ENCODE measurements around the gene BAIAP2L1. TPM values are rescaled to one million over a fixed set of nuclear protein-coding genes. Genes with fewer than 3 reads are reported as not detected.

The BAIAP2L1 gene
- total RNA-seq, 4 donors from 2014 or later = 15.3 to 28.2 (median 19.8) TPM

DNA sequence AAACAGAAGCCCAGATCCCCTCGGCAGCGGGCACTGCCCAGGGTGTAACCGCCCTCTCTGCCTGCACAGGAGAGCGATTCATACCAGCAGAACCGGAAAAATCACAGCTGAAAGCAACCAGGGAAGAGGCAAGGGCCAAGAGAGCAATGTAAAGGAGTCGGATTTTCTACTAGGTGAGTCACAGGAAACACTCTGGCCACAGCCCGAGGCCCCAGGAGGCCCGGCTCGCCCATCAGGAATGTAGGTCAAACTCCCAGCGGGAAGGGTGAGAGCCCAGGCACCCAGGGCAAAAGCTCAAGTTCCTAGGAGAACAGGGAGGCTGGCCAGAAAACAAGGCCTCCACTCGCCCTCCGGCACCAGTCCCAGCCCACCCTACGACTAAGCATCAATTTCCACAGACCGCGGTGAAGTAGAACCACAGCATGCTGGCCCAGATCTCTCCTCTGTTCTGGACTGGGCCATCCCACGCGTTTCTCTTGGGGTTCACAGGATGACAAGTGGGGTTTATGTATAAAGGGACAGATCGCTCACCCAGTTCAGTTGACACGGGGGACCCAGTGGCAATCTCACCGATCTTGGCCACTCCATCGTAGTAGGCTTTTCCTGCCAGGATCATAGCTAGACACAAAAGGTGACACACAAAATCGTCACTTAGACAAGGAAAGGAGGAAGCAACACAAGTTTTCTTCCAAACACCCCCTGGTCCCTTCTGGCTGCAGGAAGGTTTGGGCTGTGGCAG lies 46.2 kb downstream of the BAIAP2L1 start:
- H3K27ac ChIP-seq = peak overlapping the region in 2 of 3 donors; percentile 41 to 50
- intact Hi-C loops (cut with DNase I) = no loop called here
- no peak overlapping the region for H3K4me3 ChIP-seq (replicated peaks in 1 of 3)
- TF ChIP-seq, protein P1, sequence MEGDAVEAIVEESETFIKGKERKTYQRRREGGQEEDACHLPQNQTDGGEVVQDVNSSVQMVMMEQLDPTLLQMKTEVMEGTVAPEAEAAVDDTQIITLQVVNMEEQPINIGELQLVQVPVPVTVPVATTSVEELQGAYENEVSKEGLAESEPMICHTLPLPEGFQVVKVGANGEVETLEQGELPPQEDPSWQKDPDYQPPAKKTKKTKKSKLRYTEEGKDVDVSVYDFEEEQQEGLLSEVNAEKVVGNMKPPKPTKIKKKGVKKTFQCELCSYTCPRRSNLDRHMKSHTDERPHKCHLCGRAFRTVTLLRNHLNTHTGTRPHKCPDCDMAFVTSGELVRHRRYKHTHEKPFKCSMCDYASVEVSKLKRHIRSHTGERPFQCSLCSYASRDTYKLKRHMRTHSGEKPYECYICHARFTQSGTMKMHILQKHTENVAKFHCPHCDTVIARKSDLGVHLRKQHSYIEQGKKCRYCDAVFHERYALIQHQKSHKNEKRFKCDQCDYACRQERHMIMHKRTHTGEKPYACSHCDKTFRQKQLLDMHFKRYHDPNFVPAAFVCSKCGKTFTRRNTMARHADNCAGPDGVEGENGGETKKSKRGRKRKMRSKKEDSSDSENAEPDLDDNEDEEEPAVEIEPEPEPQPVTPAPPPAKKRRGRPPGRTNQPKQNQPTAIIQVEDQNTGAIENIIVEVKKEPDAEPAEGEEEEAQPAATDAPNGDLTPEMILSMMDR (IDR thresholded peaks at IDR 0.05) = no peak
- no peak for TF ChIP-seq POLR2A (IDR thresholded peaks at IDR 0.05)
- no peaks in the 10 kb centered on the region for H3K9me3 ChIP-seq
- WGBS, 2 donors = 75 to 82% methylated on average over 22 of the region's 22 CpGs
- H3K27me3 ChIP-seq = no peaks in the 10 kb centered on the region
- no peaks in the 10 kb centered on the region for H3K36me3 ChIP-seq
- peak; percentile 16 to 26 for DNase-seq
- H3K4me1 ChIP-seq = peaks cover 6 to 10% of the 10 kb centered on the region in 2 donors

DNA sequence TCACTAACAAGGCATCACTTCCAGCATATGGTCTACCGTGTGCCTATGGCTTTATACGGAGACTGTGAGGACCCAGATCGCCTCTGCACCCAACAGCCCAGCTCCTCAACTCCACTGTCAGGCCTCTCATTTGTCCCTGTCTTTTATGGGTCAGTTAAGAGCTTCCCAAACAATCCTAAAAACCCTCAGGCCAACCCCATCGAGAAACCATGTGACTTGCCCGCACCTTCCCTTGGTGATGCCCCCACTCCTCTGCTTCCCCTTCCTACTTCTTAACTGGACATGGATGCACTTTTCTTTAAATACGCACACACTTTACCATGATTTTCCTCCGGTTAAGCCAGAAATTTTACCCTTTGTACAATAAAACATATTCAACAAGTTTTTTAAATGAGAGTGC lies 46.8 kb downstream of the BAIAP2L1 start:
- 88 to 92% methylated on average over 7 of the region's 7 CpGs for WGBS, 2 donors
- Histone ChIP-seq H3K4me1 (peaks cover 6 to 10% of the 10 kb centered on the region in 2 donors), H3K27ac (peak overlapping the region in 2 of 3 donors; percentile 41 to 50), H3K36me3 (no peaks in the 10 kb centered on the region), H3K4me3 (replicated peaks in 1 of 3) (no peak overlapping the region), H3K27me3 (no peaks in the 10 kb centered on the region), H3K9me3 (no peaks in the 10 kb centered on the region)
- no peak for DNase-seq
- TF ChIP-seq, protein P1 (IDR thresholded peaks at IDR 0.05) = no peak
- TF ChIP-seq POLR2A (IDR thresholded peaks at IDR 0.05) = no peak
- intact Hi-C loops (cut with DNase I) = no loop called here

DNA sequence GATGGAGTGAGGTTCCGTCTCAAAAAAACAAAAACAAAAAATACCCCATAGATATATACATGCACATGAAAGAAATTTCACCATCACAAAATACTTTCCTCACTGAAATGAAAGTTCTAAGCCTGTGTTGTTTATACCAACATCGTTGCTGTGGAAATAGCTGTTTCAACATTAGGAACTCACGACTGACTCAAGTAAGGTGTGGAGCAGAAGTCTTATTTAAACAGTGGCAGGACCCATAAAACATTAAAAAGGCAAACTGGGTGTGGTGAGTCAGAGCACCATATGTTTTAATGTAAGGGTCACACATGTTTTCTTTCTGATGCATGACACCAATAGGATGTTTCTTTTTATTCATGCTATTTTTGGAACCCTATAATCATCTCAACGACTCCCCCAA lies 48.3 kb downstream of the BAIAP2L1 start:
- Histone ChIP-seq H3K27me3 (no peaks in the 10 kb centered on the region), H3K4me3 (replicated peaks in 1 of 3) (no peak overlapping the region), H3K27ac (no peak overlapping the region), H3K9me3 (no peaks in the 10 kb centered on the region), H3K36me3 (no peaks in the 10 kb centered on the region), H3K4me1 (peaks cover 6 to 10% of the 10 kb centered on the region in 2 donors)
- no peak for TF ChIP-seq POLR2A (IDR thresholded peaks at IDR 0.05)
- TF ChIP-seq, protein P1 (IDR thresholded peaks at IDR 0.05) = no peak
- intact Hi-C loops (cut with DNase I) = no loop called here
- WGBS, 2 donors = 59 to 78% methylated on average over 4 of the region's 4 CpGs
- DNase-seq = no peak

DNA sequence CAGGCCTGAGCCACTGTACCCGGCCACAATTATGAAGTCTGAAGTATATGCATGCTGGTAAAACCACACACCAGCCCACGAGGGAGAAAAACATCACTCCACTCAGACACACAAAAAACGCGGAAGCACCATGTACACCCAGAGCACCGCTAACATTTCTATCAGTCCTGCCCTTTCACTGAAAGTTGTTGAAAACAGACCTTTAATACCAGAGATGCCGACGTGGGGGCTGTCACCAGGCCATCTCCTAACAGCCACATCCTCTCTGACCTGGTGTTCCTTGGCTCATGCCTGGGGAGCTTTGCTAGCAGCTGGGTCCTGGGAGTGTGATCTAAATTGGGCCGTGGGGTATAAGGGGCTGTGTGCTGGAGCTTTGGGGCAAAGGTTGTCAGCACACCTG lies 49.8 kb downstream of the BAIAP2L1 start:
- Histone ChIP-seq H3K4me3 (replicated peaks in 1 of 3) (no peak overlapping the region), H3K27me3 (no peaks in the 10 kb centered on the region), H3K36me3 (no peaks in the 10 kb centered on the region), H3K9me3 (no peaks in the 10 kb centered on the region), H3K4me1 (peaks cover 6 to 10% of the 10 kb centered on the region in 2 donors), H3K27ac (no peak overlapping the region)
- TF ChIP-seq, protein P1 (IDR thresholded peaks at IDR 0.05) = no peak
- TF ChIP-seq POLR2A (IDR thresholded peaks at IDR 0.05) = no peak
- intact Hi-C loops (cut with DNase I) = no loop called here
- DNase-seq = no peak
- WGBS, 2 donors = 88 to 91% methylated on average over 8 of the region's 8 CpGs

DNA sequence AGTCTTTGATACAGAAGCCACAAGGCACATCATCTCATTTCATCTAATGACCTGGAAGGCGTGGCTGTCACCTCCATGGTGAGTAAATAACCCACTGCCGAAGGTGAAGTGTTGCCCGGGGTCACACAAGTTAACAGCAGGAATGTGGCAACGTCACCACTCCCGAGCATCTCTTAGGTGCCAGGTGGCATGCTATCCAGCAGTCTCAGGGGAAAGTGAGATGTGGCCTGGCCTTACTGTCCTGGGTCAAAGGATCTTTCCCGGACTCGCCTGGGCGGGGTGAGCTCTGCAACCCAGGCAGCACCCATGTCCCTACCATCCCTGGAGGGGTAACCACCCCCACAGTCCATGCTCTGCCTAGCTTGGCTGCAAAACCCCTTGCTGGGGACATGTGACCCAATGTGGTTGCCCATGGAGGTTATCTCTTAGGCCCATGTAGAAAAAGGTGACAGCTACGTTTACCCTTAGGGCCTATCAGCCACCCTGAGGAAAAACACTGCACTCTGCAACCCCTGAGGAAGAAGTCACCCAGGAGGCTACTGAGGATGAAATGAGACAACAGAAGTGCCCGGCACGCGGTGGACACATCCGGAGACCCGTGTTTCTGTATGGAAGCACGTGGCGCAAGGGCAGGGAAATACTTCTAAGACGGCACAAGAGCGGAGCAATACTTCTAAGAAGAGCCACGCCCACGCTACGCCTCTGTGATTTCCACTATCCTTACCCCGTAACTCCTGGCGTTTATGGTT lies 52.0 kb downstream of the BAIAP2L1 start:
- WGBS, 2 donors = 94% methylated on average over 23 of the region's 23 CpGs
- Histone ChIP-seq H3K9me3 (no peaks in the 10 kb centered on the region), H3K4me3 (replicated peaks in 1 of 3) (no peak overlapping the region), H3K27ac (no peak overlapping the region), H3K27me3 (no peaks in the 10 kb centered on the region), H3K4me1 (peaks cover 0 to 2% of the 10 kb centered on the region in 2 donors), H3K36me3 (no peaks in the 10 kb centered on the region)
- DNase-seq = no peak
- intact Hi-C loops (cut with DNase I) = no loop called here
- TF ChIP-seq POLR2A (IDR thresholded peaks at IDR 0.05) = no peak
- TF ChIP-seq, protein P1 (IDR thresholded peaks at IDR 0.05) = no peak

All from thyroid gland (tissue), 4 donors.